ENCODE data around the gene CPVL. TPM values are rescaled to one million over a fixed set of nuclear protein-coding genes. Genes with fewer than 3 reads are reported as not detected.

Gene CPVL
- total RNA-seq: 18.2 and 23.2 TPM in 2 replicates

- peak; percentile 26 for DNase-seq (ENCODE audit: low read depth)
These were observed at the start of gene CPVL for GRCh38 chr7:29146057-29146706. CPVL (minus strand) TSS chr7:29146537; CDS start chr7:29121061, 25,476 bp downstream.

GRCh38 chr7:29194594-29195427 is 48.5 kb upstream of the CPVL start, which contains the start of gene CHN2:
CHN2 (plus strand) TSS chr7:29194775.
- DNase-seq (ENCODE audit: low read depth): peak; percentile 10

GRCh38 chr7:29194206-29194593 is 47.9 kb upstream of the CPVL start:
- no peak for DNase-seq (ENCODE audit: low read depth)

- no peak for DNase-seq (ENCODE audit: low read depth)
These were observed 47.2 kb upstream of the CPVL start for GRCh38 chr7:29193316-29194205.

- DNase-seq (ENCODE audit: low read depth): no peak
These were observed 46.5 kb upstream of the CPVL start for GRCh38 chr7:29192811-29193210.

GRCh38 chr7:29192323-29192722 is 46.0 kb upstream of the CPVL start:
- no peak for DNase-seq (ENCODE audit: low read depth)

- DNase-seq (ENCODE audit: low read depth): peak; percentile 13
These were observed 44.2 kb upstream of the CPVL start for GRCh38 chr7:29190349-29191045.

- DNase-seq (ENCODE audit: low read depth): peak; percentile 10
These were observed 43.4 kb upstream of the CPVL start for GRCh38 chr7:29189743-29190201.

- no peak for DNase-seq (ENCODE audit: low read depth)
These were observed 39.3 kb upstream of the CPVL start for GRCh38 chr7:29185613-29186012.

- no peak for DNase-seq (ENCODE audit: low read depth)
These were observed 38.3 kb upstream of the CPVL start for GRCh38 chr7:29184599-29184998.

GRCh38 chr7:29179115-29179514 is 32.8 kb upstream of the CPVL start:
- DNase-seq (ENCODE audit: low read depth): no peak

- DNase-seq (ENCODE audit: low read depth): no peak
These were observed 31.7 kb upstream of the CPVL start for GRCh38 chr7:29177963-29178600.

GRCh38 chr7:29173458-29173857 is 27.1 kb upstream of the CPVL start:
- no peak for DNase-seq (ENCODE audit: low read depth)

GRCh38 chr7:29170781-29171180 is 24.4 kb upstream of the CPVL start:
- DNase-seq (ENCODE audit: low read depth): no peak

GRCh38 chr7:29167721-29168120 is 21.4 kb upstream of the CPVL start:
- DNase-seq (ENCODE audit: low read depth): peak; percentile 81

- peak; percentile 11 for DNase-seq (ENCODE audit: low read depth)
These were observed 17.5 kb upstream of the CPVL start for GRCh38 chr7:29163854-29164253.

- DNase-seq (ENCODE audit: low read depth): no peak
These were observed 16.2 kb upstream of the CPVL start for GRCh38 chr7:29162577-29162976.

- DNase-seq (ENCODE audit: low read depth): no peak
These were observed 14.9 kb upstream of the CPVL start for GRCh38 chr7:29161231-29161630.

- DNase-seq (ENCODE audit: low read depth): no peak
These were observed 13.7 kb upstream of the CPVL start for GRCh38 chr7:29160080-29160479.

- no peak for DNase-seq (ENCODE audit: low read depth)
These were observed 12.6 kb upstream of the CPVL start for GRCh38 chr7:29158795-29159423.
